HEK293 (cell line): Measurements from ENCODE around the gene NEK7.

Experiments
- YY1 ChIP-seq: fragments of 450-650 bp; formaldehyde crosslinking; IDR thresholded peaks from 2 replicates; pipeline ENCODE4 v1.5.1; 2018; ENCODE audit warnings: missing biosample characterization, missing genetic modification characterization
- ZNF324 ChIP-seq: fragments of 450-650 bp; formaldehyde crosslinking; IDR thresholded peaks from 2 replicates; pipeline ENCODE4 v1.5.1; 2016; ENCODE audit warnings: missing biosample characterization, missing genetic modification characterization
- ZNF629 ChIP-seq: fragments of 450-650 bp; formaldehyde crosslinking; IDR thresholded peaks from 2 replicates; pipeline ENCODE4 v1.5.1; 2017; ENCODE audit warnings: missing biosample characterization, missing genetic modification characterization
- TF ChIP-seq, protein P1 (sequence below): fragments of 450-650 bp; formaldehyde crosslinking; IDR thresholded peaks from 2 replicates; pipeline ENCODE4 v1.5.1; 2017; ENCODE audit warnings: missing biosample characterization, mild to moderate bottlenecking, missing genetic modification characterization, moderate library complexity
- TF ChIP-seq, protein P2 (sequence below): fragments of 450-650 bp; formaldehyde crosslinking; IDR thresholded peaks from 2 replicates; pipeline ENCODE4 v1.5.1; 2016; ENCODE audit warnings: missing biosample characterization, missing genetic modification characterization
- TF ChIP-seq, protein P3 (sequence below): fragments of 450-650 bp; formaldehyde crosslinking; IDR thresholded peaks from 2 replicates; pipeline ENCODE4 v1.5.1; 2016; ENCODE audit warnings: missing biosample characterization, missing genetic modification characterization, borderline replicate concordance
- TF ChIP-seq, protein P4 (sequence below): fragments of 450-650 bp; formaldehyde crosslinking; IDR thresholded peaks from 2 replicates; pipeline ENCODE4 v1.5.1; 2016; ENCODE audit warnings: missing biosample characterization, missing genetic modification characterization

DNA sequence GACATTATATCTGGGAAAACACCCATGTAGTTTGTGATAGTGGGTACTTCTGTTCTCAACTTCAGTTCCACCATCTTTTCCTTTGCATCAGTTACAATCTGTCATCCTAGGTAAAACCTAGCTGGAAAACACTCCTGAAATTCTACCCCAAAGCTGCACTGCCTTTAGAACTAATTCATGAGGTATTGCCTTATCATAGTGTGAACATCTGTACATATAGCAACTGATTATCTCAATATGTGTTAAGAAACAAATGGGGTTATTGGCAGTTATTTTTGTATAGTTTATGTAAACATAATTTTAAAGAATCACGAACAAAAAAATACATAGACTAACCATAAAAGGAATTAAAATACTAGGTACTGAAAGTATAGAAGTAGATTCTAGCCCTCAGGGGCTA lies 6.4 kb upstream of the NEK7 start:
- TF ChIP-seq, protein P1, sequence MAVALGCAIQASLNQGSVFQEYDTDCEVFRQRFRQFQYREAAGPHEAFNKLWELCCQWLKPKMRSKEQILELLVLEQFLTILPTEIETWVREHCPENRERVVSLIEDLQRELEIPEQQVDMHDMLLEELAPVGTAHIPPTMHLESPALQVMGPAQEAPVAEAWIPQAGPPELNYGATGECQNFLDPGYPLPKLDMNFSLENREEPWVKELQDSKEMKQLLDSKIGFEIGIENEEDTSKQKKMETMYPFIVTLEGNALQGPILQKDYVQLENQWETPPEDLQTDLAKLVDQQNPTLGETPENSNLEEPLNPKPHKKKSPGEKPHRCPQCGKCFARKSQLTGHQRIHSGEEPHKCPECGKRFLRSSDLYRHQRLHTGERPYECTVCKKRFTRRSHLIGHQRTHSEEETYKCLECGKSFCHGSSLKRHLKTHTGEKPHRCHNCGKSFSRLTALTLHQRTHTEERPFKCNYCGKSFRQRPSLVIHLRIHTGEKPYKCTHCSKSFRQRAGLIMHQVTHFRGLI = no peak
- TF ChIP-seq, protein P2, sequence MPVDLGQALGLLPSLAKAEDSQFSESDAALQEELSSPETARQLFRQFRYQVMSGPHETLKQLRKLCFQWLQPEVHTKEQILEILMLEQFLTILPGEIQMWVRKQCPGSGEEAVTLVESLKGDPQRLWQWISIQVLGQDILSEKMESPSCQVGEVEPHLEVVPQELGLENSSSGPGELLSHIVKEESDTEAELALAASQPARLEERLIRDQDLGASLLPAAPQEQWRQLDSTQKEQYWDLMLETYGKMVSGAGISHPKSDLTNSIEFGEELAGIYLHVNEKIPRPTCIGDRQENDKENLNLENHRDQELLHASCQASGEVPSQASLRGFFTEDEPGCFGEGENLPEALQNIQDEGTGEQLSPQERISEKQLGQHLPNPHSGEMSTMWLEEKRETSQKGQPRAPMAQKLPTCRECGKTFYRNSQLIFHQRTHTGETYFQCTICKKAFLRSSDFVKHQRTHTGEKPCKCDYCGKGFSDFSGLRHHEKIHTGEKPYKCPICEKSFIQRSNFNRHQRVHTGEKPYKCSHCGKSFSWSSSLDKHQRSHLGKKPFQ = no peak
- TF ChIP-seq, protein P3, sequence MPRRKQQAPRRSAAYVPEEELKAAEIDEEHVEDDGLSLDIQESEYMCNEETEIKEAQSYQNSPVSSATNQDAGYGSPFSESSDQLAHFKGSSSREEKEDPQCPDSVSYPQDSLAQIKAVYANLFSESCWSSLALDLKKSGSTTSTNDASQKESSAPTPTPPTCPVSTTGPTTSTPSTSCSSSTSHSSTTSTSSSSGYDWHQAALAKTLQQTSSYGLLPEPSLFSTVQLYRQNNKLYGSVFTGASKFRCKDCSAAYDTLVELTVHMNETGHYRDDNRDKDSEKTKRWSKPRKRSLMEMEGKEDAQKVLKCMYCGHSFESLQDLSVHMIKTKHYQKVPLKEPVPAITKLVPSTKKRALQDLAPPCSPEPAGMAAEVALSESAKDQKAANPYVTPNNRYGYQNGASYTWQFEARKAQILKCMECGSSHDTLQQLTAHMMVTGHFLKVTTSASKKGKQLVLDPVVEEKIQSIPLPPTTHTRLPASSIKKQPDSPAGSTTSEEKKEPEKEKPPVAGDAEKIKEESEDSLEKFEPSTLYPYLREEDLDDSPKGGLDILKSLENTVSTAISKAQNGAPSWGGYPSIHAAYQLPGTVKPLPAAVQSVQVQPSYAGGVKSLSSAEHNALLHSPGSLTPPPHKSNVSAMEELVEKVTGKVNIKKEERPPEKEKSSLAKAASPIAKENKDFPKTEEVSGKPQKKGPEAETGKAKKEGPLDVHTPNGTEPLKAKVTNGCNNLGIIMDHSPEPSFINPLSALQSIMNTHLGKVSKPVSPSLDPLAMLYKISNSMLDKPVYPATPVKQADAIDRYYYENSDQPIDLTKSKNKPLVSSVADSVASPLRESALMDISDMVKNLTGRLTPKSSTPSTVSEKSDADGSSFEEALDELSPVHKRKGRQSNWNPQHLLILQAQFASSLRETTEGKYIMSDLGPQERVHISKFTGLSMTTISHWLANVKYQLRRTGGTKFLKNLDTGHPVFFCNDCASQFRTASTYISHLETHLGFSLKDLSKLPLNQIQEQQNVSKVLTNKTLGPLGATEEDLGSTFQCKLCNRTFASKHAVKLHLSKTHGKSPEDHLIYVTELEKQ = no peak
- TF ChIP-seq, protein P4, sequence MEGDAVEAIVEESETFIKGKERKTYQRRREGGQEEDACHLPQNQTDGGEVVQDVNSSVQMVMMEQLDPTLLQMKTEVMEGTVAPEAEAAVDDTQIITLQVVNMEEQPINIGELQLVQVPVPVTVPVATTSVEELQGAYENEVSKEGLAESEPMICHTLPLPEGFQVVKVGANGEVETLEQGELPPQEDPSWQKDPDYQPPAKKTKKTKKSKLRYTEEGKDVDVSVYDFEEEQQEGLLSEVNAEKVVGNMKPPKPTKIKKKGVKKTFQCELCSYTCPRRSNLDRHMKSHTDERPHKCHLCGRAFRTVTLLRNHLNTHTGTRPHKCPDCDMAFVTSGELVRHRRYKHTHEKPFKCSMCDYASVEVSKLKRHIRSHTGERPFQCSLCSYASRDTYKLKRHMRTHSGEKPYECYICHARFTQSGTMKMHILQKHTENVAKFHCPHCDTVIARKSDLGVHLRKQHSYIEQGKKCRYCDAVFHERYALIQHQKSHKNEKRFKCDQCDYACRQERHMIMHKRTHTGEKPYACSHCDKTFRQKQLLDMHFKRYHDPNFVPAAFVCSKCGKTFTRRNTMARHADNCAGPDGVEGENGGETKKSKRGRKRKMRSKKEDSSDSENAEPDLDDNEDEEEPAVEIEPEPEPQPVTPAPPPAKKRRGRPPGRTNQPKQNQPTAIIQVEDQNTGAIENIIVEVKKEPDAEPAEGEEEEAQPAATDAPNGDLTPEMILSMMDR = no peak
- TF ChIP-seq ZNF324 = no peak
- TF ChIP-seq YY1 = no peak
- TF ChIP-seq ZNF629 (tag by site-specific recombination) = no peak
